ENCODE measurements around the gene DLG5.

Gene DLG5

DNA sequence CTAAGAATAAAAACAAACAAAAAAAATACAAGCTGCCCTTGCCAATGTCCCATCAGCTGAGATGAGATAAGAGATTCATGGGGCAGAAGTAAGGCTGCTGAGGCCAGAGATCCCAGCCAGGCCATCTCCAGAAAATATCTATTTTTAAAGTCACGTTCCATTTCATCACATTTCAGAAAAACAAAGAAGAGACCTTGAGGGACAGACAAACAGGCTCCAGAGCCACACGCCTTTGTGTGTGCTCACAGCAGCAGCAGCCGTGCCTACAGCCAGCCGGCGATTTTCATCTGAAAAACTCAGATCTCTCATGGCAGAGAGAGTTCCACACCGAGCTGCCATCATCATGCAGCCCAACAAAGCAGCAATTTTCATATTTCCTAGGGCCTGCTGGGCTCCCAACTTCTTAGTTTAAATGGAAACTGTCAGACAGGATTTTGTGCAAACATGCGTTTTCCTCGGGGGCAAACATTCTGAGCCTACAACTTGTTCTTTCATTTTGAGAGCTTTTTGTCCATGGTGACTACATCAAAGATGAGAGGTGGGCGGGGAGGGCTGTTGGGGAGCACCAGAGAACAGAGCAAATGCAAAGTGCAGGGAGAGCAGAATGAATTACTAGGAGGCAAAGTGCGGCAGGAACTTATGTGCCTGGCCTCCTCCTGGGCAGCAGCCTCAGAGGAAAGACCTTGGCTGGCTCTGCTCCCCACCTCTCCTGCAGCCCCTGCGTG lies 38.8 kb downstream of the DLG5 start:
- Histone ChIP-seq H2AFZ (ENCODE audit: low read depth, low read length) (no peak overlapping the region), H3K4me2 (ENCODE audit: low read length) (no peak overlapping the region), H3K27ac (ENCODE audit: low read length) (no peak overlapping the region), H4K20me1 (ENCODE audit: insufficient read depth, low read length) (no peaks in the 10 kb centered on the region), H3K4me1 (ENCODE audit: low read length) (peaks cover 6% of the 10 kb centered on the region; the same call in 1 of the 2 replicates), H3K36me3 (replicated peaks; ENCODE audit: low read depth, low read length) (no peaks in the 10 kb centered on the region), H3K27me3 (ENCODE audit: low read depth, low read length) (no peaks in the 10 kb centered on the region), H3K9ac (ENCODE audit: low read length) (no peak overlapping the region), H3K9me3 (ENCODE audit: insufficient read depth, low read length) (no peaks in the 10 kb centered on the region), H3K79me2 (ENCODE audit: low read length) (no peaks in the 10 kb centered on the region), H3K4me3 (ENCODE audit: low read length) (no peak overlapping the region)
- TF ChIP-seq, protein P1, sequence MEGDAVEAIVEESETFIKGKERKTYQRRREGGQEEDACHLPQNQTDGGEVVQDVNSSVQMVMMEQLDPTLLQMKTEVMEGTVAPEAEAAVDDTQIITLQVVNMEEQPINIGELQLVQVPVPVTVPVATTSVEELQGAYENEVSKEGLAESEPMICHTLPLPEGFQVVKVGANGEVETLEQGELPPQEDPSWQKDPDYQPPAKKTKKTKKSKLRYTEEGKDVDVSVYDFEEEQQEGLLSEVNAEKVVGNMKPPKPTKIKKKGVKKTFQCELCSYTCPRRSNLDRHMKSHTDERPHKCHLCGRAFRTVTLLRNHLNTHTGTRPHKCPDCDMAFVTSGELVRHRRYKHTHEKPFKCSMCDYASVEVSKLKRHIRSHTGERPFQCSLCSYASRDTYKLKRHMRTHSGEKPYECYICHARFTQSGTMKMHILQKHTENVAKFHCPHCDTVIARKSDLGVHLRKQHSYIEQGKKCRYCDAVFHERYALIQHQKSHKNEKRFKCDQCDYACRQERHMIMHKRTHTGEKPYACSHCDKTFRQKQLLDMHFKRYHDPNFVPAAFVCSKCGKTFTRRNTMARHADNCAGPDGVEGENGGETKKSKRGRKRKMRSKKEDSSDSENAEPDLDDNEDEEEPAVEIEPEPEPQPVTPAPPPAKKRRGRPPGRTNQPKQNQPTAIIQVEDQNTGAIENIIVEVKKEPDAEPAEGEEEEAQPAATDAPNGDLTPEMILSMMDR (IDR thresholded peaks at IDR 0.05; ENCODE audit: low read depth, low read length) = no peak
- TF ChIP-seq EZH2phosphoT487 (IDR thresholded peaks at IDR 0.05; ENCODE audit: low read depth) = no peak

DNA sequence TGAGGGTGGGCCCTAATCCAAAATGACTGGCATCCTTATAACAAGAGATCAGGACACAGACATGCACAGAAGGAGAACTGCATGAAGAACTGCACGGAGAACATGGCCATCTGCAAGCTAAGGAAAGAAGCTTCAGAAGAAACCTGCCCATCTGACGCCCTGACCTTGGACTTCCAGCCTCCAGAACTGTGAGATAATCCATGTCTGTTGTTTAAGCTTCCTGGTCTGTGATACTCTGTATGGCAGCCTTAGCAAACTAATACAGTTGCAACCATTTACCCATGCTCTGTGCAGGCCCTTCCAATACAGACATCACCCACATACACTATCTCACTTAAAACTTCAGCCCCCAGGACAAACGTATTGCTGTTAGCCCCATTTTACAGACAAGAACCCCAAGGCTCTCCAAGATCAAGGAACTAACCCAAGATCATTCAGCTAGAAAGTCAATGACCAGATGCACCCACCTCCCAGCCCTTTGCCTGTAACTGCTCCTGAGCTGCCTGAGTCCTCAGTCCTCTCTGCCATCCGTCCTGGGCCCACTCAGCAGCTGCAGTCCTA lies 39.7 kb downstream of the DLG5 start:
- Histone ChIP-seq H3K4me2 (ENCODE audit: low read length) (no peak overlapping the region), H4K20me1 (ENCODE audit: insufficient read depth, low read length) (no peaks in the 10 kb centered on the region), H3K79me2 (ENCODE audit: low read length) (no peaks in the 10 kb centered on the region), H3K9ac (ENCODE audit: low read length) (no peak overlapping the region), H3K27me3 (ENCODE audit: low read depth, low read length) (no peaks in the 10 kb centered on the region), H3K36me3 (replicated peaks; ENCODE audit: low read depth, low read length) (no peaks in the 10 kb centered on the region), H3K4me3 (ENCODE audit: low read length) (no peak overlapping the region), H3K9me3 (ENCODE audit: insufficient read depth, low read length) (no peaks in the 10 kb centered on the region), H3K4me1 (ENCODE audit: low read length) (peaks cover 6% of the 10 kb centered on the region; the same call in 1 of the 2 replicates), H3K27ac (ENCODE audit: low read length) (no peak overlapping the region), H2AFZ (ENCODE audit: low read depth, low read length) (no peak overlapping the region)
- no peak for TF ChIP-seq EZH2phosphoT487 (IDR thresholded peaks at IDR 0.05; ENCODE audit: low read depth)
- TF ChIP-seq, protein P1 (IDR thresholded peaks at IDR 0.05; ENCODE audit: low read depth, low read length) = no peak

DNA sequence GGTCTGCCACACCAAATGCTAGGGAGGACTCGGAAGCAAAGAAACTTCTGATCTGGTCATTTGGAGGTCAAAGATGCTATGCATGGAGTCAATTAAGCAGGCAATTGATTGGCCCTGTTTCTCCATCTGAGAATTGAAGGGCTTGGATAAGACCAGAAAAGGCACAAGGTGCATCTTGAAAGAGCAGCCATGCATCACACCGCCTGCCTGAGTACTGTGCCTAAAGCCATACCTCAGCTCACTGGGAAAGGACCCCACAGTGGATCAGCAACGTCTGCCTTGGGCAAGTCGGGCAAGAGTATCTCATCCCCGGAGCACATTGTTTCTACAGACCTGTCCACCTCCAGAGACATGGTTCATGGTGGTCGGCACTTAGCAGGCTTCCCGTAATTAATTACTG lies 42.4 kb downstream of the DLG5 start:
- no peaks in the 10 kb centered on the region for H4K20me1 ChIP-seq (ENCODE audit: insufficient read depth, low read length)
- no peaks in the 10 kb centered on the region for H3K36me3 ChIP-seq (replicated peaks; ENCODE audit: low read depth, low read length)
- H2AFZ ChIP-seq (ENCODE audit: low read depth, low read length) = no peak overlapping the region
- H3K4me2 ChIP-seq (ENCODE audit: low read length) = no peak overlapping the region
- H3K9ac ChIP-seq (ENCODE audit: low read length) = no peak overlapping the region
- H3K4me1 ChIP-seq (ENCODE audit: low read length) = peaks cover 6% of the 10 kb centered on the region; the same call in 1 of the 2 replicates
- no peak overlapping the region for H3K27ac ChIP-seq (ENCODE audit: low read length)
- no peaks in the 10 kb centered on the region for H3K27me3 ChIP-seq (ENCODE audit: low read depth, low read length)
- H3K79me2 ChIP-seq (ENCODE audit: low read length) = no peaks in the 10 kb centered on the region
- TF ChIP-seq, protein P1 (IDR thresholded peaks at IDR 0.05; ENCODE audit: low read depth, low read length) = no peak
- no peak for TF ChIP-seq EZH2phosphoT487 (IDR thresholded peaks at IDR 0.05; ENCODE audit: low read depth)
- no peaks in the 10 kb centered on the region for H3K9me3 ChIP-seq (ENCODE audit: insufficient read depth, low read length)
- H3K4me3 ChIP-seq (ENCODE audit: low read length) = no peak overlapping the region

DNA sequence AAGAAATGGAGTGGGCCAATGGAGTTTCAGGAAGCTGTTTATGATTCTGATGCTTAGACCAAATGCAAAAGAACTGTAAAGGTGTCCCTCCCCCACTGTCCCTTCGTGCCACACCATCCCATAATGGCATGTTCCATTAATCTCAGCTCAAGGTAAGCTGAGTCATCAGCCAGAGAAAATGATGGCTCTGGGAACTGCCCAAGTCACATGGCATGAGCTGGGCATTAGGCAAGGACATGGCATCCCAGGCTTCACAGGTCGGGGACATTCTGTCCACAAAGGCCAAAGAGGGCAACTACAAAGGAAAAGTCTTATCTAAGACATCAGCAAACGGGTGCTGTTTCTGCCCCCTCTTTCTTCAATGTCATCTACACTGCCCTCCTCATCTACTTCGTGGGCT lies 44.9 kb downstream of the DLG5 start:
- Histone ChIP-seq H4K20me1 (ENCODE audit: insufficient read depth, low read length) (no peaks in the 10 kb centered on the region), H3K27ac (ENCODE audit: low read length) (no peak overlapping the region), H3K36me3 (replicated peaks; ENCODE audit: low read depth, low read length) (no peaks in the 10 kb centered on the region), H3K4me2 (ENCODE audit: low read length) (no peak overlapping the region), H3K9ac (ENCODE audit: low read length) (no peak overlapping the region), H3K4me3 (ENCODE audit: low read length) (no peak overlapping the region), H2AFZ (ENCODE audit: low read depth, low read length) (no peak overlapping the region), H3K9me3 (ENCODE audit: insufficient read depth, low read length) (no peaks in the 10 kb centered on the region), H3K4me1 (ENCODE audit: low read length) (peaks cover 14% of the 10 kb centered on the region), H3K79me2 (ENCODE audit: low read length) (no peaks in the 10 kb centered on the region), H3K27me3 (ENCODE audit: low read depth, low read length) (no peaks in the 10 kb centered on the region)
- no peak for TF ChIP-seq EZH2phosphoT487 (IDR thresholded peaks at IDR 0.05; ENCODE audit: low read depth)
- TF ChIP-seq, protein P1 (IDR thresholded peaks at IDR 0.05; ENCODE audit: low read depth, low read length) = no peak

Data from OCI-LY3 (cell line).